HG02884 (cell line): Measurements from ENCODE around the gene FXYD4.
A peak's percentile ranks its signal among the peaks of the same experiment; 100 is the strongest.
"Not testable (repeated sequence)": the region's sequence is repeated elsewhere in the genome, so short reads cannot be mapped to it uniquely, and the experiment has no call there.

Experiments
- ATAC-seq: cut with Tn5 transposase; IDR thresholded peaks from one replicate; pipeline ENCODE4 v1.9.1; 2021; ENCODE audit warnings: mild to moderate bottlenecking, moderate library complexity; ENCODE audit not compliant: unreplicated experiment

FXYD4 gene

GRCh38 chr10:43371418-43371817 lies at the start of gene FXYD4:
TSS of gene FXYD4 (plus strand) at chr10:43371636. CDS start at chr10:43373747, 2,111 bp downstream.
- ATAC-seq, result no peak

DNA sequence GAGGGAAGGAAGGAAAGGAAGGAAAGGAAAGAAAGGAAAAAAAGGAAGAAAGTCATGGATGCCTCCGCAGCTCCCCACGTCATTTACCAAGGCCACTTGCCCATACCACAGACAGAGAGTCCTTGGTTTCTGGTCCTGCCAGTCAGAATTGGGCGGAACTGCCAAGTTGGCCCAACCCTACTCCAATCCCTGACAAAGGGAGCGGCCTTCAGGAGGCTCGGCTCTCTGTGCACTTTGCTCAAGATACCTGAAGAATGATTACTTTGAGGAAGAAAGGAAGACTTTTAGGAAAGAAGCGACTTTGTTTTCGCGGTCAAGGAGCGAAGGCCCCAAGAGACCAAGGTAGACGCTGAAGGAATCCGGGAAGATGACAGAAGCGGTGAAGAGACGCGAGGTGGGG lies 49.1 kb upstream of the FXYD4 start:
- no peak for ATAC-seq

DNA sequence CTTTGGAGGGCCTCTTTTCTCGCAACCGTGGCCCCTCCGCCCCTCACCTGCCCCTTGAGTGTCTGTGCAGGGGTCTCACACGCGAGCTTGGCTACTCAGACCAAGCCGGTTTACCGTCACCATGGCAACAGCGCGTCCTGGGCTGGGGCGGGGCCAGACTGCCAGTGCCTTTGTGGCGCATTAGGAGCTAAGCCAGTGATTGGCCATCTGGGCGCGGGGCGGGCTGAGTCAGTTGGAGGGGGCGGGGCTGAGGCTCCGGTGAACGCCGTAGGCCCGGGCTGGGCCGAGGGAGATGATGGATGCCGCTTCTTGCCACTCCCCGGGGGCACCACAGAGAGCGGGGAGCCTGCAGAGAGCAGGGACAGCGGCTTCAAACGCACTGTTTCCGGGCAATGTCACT lies 48.7 kb upstream of the FXYD4 start:
- ATAC-seq, result peak; percentile 91

DNA sequence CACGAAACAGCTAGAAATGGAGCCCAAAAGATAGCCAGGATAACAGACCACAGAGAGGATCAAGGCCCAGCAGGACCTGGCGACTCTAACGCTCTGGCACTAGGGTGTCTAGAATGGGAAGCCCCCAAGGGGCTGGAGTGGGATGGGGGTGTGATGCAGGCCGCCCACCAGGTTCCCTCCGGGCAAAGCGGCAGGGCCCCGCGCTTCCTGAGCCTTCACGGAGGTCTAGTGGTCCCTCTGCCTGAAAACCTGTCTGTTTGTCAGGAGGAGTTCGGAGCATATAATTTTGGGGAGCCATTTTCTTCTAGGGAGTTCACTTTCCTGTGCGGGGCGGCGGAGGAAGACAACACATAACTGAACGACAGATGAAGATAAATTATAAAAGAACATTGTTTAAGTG lies 48.2 kb upstream of the FXYD4 start:
- ATAC-seq, result no peak

DNA sequence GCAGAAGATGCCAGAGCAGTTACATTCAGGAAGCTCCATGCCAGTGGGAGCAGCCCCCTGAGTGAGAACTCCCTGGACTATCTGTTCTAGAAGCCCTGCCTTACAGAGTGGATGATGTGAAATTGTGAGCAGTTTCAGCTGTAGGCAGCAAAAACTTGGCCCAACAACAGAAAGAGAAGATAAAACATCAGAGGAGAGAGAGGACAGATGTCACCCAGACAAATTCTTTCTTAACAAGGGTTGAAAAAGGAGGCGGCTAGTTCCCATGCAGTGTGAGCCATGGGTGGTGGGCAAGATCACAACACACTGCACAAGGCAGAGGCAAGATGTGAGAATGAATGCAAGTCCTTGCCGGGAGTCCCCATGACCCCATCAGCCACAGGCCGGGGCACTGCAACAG lies 46.6 kb upstream of the FXYD4 start:
- no peak for ATAC-seq

DNA sequence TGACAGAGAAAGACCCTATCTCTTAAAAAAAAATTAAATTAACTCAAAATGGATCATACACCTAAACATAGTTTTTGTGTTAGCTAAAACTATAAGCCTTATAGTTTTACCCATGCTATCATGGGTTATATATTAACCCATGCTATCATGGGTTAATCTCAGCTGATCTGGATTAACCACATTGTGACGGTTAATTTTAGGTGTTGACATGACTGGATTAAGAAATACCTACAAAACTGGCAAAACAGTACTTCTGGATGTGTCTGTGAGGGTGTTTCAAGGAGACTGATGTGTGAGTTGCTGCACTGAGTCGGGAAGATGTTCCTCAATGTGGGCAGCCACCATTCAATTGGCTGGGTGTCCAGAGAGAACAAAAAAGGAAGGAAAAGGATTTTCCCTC lies 44.3 kb upstream of the FXYD4 start:
- no peak for ATAC-seq

DNA sequence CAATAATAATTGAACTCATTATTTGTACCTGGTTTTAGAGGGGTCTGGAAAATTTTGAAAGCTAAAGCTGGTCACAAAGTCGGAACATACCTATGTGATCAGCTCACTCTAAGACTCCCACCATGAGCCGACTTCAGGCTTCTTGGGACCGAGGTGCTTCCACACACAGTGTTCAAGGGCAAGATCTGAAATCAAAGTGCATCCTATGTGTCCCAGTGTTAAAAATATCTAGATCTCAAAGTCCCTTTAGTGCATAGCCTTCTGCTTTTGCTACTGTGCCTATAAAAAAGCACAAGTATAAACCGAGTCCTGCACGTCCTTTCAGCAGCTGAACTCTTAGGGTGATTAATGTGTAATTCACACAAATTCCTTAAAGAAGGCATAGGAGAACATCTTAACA lies 43.5 kb upstream of the FXYD4 start:
- no peak for ATAC-seq

GRCh38 chr10:43328810-43329209 lies 42.6 kb upstream of the FXYD4 start:
- ATAC-seq, result not testable (repeated sequence)

DNA sequence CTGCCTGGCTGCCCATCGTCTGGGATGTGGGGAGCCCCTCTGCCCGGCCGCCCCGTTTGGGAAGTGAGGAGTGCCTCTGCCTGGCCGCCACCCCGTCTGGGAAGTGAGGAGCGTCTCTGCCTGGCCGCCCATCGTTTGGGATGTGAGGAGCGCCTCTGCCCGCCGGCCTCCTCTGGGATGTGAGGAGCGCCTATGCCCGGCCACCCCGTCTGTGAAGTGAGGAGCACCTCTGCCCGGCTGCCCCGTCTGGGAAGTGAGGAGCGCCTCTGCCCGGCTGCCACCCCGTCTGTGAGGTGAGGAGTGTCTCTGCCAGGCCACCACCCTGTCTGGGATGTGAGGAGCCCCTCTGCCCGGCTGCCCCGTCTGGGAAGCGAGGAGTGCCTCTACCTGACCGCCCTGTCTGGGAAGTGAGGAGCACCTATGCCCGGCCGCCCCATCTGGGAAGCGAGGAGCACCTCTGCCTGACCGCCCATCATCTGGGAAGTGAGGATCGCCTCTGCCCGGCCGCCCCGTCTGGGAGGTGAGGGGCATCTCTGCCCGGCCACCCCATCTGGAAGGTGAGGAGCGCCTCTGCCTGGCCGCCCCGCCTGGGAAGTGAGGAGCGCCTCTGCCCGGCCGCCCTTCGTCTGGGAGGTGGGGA lies 42.1 kb upstream of the FXYD4 start:
- not testable (repeated sequence) for ATAC-seq

DNA sequence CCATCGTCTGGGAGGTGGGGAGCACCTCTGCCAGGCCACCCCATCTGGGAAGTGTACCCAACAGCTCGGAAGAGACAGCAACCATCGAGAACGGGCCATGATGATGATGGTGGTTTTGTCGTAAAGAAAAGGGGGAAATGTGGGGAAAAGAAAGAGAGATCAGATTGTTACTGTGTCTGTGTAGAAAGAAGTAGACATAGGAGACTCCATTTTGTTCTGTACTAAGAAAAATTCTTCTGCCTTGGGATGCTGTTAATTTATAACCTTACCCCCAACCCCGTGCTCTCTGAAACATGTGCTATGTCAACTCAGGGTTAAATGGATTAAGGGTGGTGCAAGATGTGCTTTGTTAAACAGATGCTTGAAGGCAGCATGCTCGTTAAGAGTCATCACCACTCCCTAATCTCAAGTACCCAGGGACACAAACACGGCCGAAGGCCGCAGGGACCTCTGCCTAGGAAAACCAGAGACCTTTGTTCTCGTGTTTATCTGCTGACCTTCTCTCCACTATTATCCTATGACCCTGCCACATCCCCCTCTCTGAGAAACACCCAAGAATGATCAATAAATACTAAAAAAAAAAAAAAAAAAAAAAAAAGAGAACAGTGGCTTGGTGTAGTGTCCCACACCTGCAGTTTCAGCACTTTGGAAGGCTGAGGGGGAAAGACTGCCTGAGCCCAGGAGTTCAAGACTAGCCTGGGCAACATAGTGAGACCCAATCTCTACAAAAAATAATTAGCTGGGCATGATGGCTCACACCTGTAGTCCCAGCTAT lies 41.2 kb upstream of the FXYD4 start:
- ATAC-seq, result not testable (repeated sequence)

- ATAC-seq, result not testable (repeated sequence)
Observed at GRCh38 chr10:43330824-43331127, 40.7 kb upstream of the FXYD4 start.

DNA sequence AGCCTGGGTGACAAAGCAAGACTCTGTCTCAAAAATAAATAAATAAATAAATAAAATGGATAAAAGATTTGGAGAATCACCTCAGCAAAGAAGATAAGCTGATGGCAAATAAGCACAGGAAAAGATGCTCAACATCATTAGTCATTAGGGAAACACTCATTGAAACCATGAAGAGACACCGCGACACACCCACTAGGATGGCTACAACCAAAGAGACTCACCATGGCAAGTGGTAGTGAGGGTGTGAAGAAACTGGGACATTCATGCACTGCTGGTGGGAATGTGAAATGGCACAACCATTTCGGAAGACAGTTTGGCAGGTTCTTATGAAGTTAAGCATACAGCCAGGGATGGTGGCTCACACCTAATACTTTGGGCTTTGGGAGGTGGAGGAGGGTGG lies 37.8 kb upstream of the FXYD4 start:
- ATAC-seq, result no peak

- ATAC-seq, result no peak
Observed at GRCh38 chr10:43336061-43336460, 35.4 kb upstream of the FXYD4 start.

GRCh38 chr10:43336641-43337318 lies 34.7 kb upstream of the FXYD4 start:
- ATAC-seq, result no peak

DNA sequence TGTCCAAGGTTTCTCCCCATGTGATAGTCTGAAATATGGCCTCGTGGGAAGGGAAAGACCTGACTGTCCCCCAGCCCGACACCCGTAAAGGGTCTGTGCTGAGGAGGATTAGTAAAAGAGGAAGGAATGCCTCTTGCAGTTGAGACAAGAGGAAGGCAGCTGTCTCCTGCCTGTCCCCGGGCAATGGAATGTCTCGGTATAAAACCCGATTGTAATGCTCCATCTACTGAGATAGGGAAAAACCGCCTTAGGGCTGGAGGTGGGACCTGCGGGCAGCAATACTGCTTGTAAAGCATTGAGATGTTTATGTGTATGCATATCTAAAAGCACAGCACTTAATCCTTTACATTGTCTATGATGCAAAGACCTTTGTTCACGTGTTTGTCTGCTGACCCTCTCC lies 33.9 kb upstream of the FXYD4 start:
- not testable (repeated sequence) for ATAC-seq

DNA sequence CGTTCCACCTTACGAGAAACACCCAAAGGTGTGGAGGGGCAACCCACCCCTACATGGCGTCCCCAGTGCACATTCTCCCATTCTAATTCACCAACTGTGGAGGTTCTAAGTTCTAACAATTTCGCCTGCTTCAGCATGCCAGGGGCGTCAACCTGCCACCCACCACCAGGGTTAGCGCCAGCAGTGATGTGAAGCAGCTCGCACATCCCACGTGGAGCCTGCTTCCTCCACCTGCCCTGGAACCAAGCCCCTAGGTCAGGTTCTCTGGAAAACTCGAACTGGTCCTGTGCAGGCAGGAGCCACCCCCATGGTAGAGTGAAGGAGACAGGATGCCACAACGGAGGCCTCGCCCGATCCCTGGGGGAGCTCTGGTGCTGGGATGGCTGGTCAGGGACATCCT lies 33.3 kb upstream of the FXYD4 start:
- no peak for ATAC-seq

DNA sequence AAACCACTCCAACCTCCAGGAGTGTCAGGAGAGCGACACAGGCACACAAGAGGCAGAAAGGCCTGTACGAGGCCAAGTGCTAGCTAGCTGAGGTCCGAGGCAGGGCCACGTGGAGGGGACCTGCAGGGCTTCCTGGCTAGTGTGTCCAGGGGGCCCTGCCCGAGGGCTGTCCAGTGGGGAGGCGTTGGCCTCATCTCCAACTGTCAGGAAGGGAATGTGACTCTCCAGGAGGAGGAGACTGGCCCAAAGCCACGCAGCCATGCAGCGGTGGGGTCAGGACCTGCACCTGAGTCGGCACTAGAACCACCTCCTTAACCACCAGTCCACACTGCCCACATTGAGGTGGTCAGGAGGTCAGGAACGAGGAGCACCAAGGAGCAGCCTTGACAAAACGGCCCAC lies 32.3 kb upstream of the FXYD4 start:
- ATAC-seq, result no peak

GRCh38 chr10:43340101-43340500 lies 31.3 kb upstream of the FXYD4 start:
- ATAC-seq, result no peak

- ATAC-seq, result no peak
Observed at GRCh38 chr10:43340619-43341018, 30.8 kb upstream of the FXYD4 start.

GRCh38 chr10:43341450-43341849 lies 30.0 kb upstream of the FXYD4 start:
- no peak for ATAC-seq

GRCh38 chr10:43342279-43343125 lies 28.9 kb upstream of the FXYD4 start:
- ATAC-seq, result no peak
